ENCODE results near the gene IREB2. TPM values are rescaled to one million over a fixed set of nuclear protein-coding genes. Genes with fewer than 3 reads are reported as not detected.

Gene IREB2
- total and polyA plus RNA-seq, 2 donors (not counting 1 experiment from before 2014, with no cell fraction given), result 14.7 to 92.1 TPM

DNA sequence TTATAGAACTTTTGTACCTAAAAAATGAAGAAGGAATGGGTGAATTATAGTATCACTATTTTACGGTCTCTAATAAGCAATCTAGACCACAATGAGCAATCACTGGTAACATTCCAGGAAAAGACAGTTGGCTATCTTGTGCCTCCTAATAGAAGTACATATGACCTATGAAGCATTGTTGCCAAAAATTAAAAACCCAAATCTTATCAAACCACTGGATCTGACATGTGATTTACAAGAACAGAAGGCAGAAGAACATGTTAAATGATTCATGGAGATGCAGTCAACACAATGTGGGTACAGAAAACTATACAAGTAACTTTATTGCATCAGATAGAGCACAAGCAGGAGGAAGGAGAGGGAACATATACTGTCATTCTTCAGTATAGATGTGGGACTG lies 54.9 kb downstream of the IREB2 start:
- no peak overlapping the region for H3K27ac Mint-ChIP-seq
- Histone ChIP-seq H3K4me3 (ENCODE audit: control extremely low read depth in 1 of 5, extremely low read depth in 1 of 5, insufficient read depth in 1 of 5, low read depth in 2 of 5, low read length in 4 of 5) (no peak overlapping the region), H3K79me2 (ENCODE audit: control insufficient read depth, insufficient read depth, low read length) (no peaks in the 10 kb centered on the region), H4K20me1 (ENCODE audit: control insufficient read depth, insufficient read depth, low read length, poor library complexity, severe bottlenecking) (no peaks in the 10 kb centered on the region), H3K36me3 (replicated peaks in 1 of 2; ENCODE audit: control extremely low read depth in 1 of 2, control insufficient read depth in 1 of 2, extremely low read depth in 1 of 2, insufficient read depth in 2 of 2, low read length in 1 of 2) (peaks cover 11 to 57% of the 10 kb centered on the region in 2 experiments), H3K4me1 (ENCODE audit: control insufficient read depth in 2 of 2, insufficient read depth in 2 of 2, low read length in 2 of 2) (no peaks in the 10 kb centered on the region), H3K4me2 (replicated peaks; ENCODE audit: low read depth, low read length, poor library complexity, severe bottlenecking) (no peak overlapping the region), H3K27ac (ENCODE audit: low read length in 2 of 2) (no peak overlapping the region), H3K9ac (ENCODE audit: low read length) (no peak overlapping the region), H3K27me3 (replicated peaks in 1 of 4; ENCODE audit: control extremely low read depth in 1 of 4, control insufficient read depth in 3 of 4, insufficient read depth in 4 of 4, low read length in 3 of 4) (no peaks in the 10 kb centered on the region), H2AFZ (ENCODE audit: insufficient read depth, low read depth, low read length, poor library complexity, severe bottlenecking) (no peak overlapping the region), H3K9me3 (ENCODE audit: control extremely low read depth in 1 of 3, control insufficient read depth in 2 of 3, insufficient read depth in 1 of 3, low read length in 2 of 3) (no peaks in the 10 kb centered on the region)
- no peak for TF ChIP-seq EZH2 (IDR thresholded peaks at IDR 0.05; ENCODE audit: borderline replicate concordance, insufficient read depth, low read depth, low read length, poor library complexity, severe bottlenecking)
- no peak for TF ChIP-seq CTCF (IDR thresholded peaks at IDR 0.05)
- H3K4me3 Mint-ChIP-seq, result no peak overlapping the region
- CTCF ChIA-PET, result no interaction called here
- ATAC-seq (ENCODE audit: low read depth) (no peak), DNase-seq (no peak)
- no CpG with 5 or more reads among the region's 1 CpG for WGBS (ENCODE audit: insufficient coverage)
- intact Hi-C loops (cut with micrococcal nuclease), result no loop called here
- H3K9me3 Mint-ChIP-seq (ENCODE audit: insufficient read depth), result no peaks in the 10 kb centered on the region
- H3K27me3 Mint-ChIP-seq, result no peaks in the 10 kb centered on the region
- POLR2A ChIA-PET, result no interaction called here
- H3K4me1 Mint-ChIP-seq, result no peaks in the 10 kb centered on the region

- H3K27ac Mint-ChIP-seq, result no peak overlapping the region
- H3K4me1 Mint-ChIP-seq, result peaks cover 5% of the 10 kb centered on the region
- no peak overlapping the region for H3K4me2 ChIP-seq (replicated peaks; ENCODE audit: low read depth, low read length, poor library complexity, severe bottlenecking)
- no peaks in the 10 kb centered on the region for H4K20me1 ChIP-seq (ENCODE audit: control insufficient read depth, insufficient read depth, low read length, poor library complexity, severe bottlenecking)
- ATAC-seq (ENCODE audit: low read depth), result no peak
- H3K9me3 ChIP-seq (ENCODE audit: control extremely low read depth in 1 of 3, control insufficient read depth in 2 of 3, insufficient read depth in 1 of 3, low read length in 2 of 3), result no peaks in the 10 kb centered on the region
- CTCF ChIA-PET, result no interaction called here
- TF ChIP-seq EZH2 (IDR thresholded peaks at IDR 0.05; ENCODE audit: borderline replicate concordance, insufficient read depth, low read depth, low read length, poor library complexity, severe bottlenecking) (no peak), CTCF (IDR thresholded peaks at IDR 0.05) (no peak)
- POLR2A ChIA-PET, result no interaction called here
- H3K9me3 Mint-ChIP-seq (ENCODE audit: insufficient read depth), result no peaks in the 10 kb centered on the region
- no peaks in the 10 kb centered on the region for H3K79me2 ChIP-seq (ENCODE audit: control insufficient read depth, insufficient read depth, low read length)
- DNase-seq, result no peak
- peaks cover 0 to 2% (median 0%) of the 10 kb centered on the region in 4 experiments for H3K27me3 ChIP-seq (replicated peaks in 1 of 4; ENCODE audit: control extremely low read depth in 1 of 4, control insufficient read depth in 3 of 4, insufficient read depth in 4 of 4, low read length in 3 of 4)
- peaks cover 2 to 3% of the 10 kb centered on the region in 2 donors for H3K4me1 ChIP-seq (ENCODE audit: control insufficient read depth in 2 of 2, insufficient read depth in 2 of 2, low read length in 2 of 2)
- 95% methylated on average over 3 of the region's 4 CpGs for WGBS (ENCODE audit: insufficient coverage)
- peaks cover 3 to 18% of the 10 kb centered on the region in 2 experiments for H3K36me3 ChIP-seq (replicated peaks in 1 of 2; ENCODE audit: control extremely low read depth in 1 of 2, control insufficient read depth in 1 of 2, extremely low read depth in 1 of 2, insufficient read depth in 2 of 2, low read length in 1 of 2)
- H3K9ac ChIP-seq (ENCODE audit: low read length), result no peak overlapping the region
- H3K27ac ChIP-seq (ENCODE audit: low read length in 2 of 2), result no peak overlapping the region
- H3K27me3 Mint-ChIP-seq, result peaks cover 6% of the 10 kb centered on the region
- intact Hi-C loops (cut with micrococcal nuclease), result no loop called here
- H3K4me3 ChIP-seq (ENCODE audit: control extremely low read depth in 1 of 5, extremely low read depth in 1 of 5, insufficient read depth in 1 of 5, low read depth in 2 of 5, low read length in 4 of 5), result no peak overlapping the region
- no peak overlapping the region for H3K4me3 Mint-ChIP-seq
- H2AFZ ChIP-seq (ENCODE audit: insufficient read depth, low read depth, low read length, poor library complexity, severe bottlenecking), result no peak overlapping the region
These were observed 63.8 kb downstream of the IREB2 start for GRCh38 chr15:78501857-78502256.
